ENCODE data around the gene SPNS3. TPM values are rescaled to one million over a fixed set of nuclear protein-coding genes. Genes with fewer than 3 reads are reported as not detected.

Gene SPNS3
- total RNA-seq, 1 donor from 2014 or later, result 0.18 TPM

DNA sequence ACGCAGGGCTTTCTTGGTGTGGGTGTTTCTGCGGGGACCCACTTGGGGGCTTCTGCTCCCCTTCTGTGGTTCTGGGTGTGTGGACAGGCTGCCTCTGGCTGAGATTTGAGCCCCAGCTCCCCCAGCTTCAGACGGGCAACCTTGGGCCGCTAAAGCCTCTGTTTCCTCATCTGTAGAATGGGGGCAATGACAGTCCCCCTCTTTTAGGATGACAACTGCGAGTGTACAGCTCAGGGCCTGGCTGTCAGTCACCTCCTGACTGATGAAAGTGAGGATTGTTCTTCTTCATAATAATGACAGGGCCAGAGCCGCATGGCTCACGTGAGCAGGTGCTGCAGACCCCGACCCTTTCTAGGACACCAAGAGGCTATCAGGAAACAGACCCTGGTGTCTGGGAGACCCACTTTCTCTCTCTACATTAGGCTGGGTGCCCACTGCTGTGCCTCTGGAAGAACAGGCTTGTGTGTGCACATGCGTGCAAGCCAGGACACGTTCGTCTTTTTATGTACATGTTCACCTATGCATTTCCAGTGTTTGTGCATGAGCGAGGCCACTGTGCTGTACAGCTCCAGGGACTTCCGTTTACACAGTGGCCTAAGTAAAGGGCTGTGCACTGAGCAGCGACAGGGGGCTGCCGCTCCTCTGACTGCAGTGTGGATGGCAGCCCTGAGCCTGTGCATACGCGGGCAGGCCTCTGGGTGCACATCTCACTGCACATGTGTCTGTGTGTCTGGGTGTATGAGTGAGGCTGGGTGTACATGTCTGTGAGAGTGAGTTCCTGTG lies 4.6 kb downstream of the SPNS3 start:
- H3K27ac Mint-ChIP-seq (ENCODE audit: unreplicated experiment), result no peak overlapping the region
- no peak overlapping the region for H3K4me3 Mint-ChIP-seq (ENCODE audit: unreplicated experiment)
- H3K27me3 Mint-ChIP-seq (ENCODE audit: unreplicated experiment), result peaks cover 7% of the 10 kb centered on the region
- no peaks in the 10 kb centered on the region for H3K9me3 Mint-ChIP-seq (ENCODE audit: unreplicated experiment)
- no peak for DNase-seq (ENCODE audit: low spot score)
- H3K36me3 Mint-ChIP-seq (ENCODE audit: low read depth, unreplicated experiment), result no peaks in the 10 kb centered on the region
- H3K4me1 Mint-ChIP-seq (ENCODE audit: unreplicated experiment), result peaks cover 5% of the 10 kb centered on the region
- TF ChIP-seq, protein P1, sequence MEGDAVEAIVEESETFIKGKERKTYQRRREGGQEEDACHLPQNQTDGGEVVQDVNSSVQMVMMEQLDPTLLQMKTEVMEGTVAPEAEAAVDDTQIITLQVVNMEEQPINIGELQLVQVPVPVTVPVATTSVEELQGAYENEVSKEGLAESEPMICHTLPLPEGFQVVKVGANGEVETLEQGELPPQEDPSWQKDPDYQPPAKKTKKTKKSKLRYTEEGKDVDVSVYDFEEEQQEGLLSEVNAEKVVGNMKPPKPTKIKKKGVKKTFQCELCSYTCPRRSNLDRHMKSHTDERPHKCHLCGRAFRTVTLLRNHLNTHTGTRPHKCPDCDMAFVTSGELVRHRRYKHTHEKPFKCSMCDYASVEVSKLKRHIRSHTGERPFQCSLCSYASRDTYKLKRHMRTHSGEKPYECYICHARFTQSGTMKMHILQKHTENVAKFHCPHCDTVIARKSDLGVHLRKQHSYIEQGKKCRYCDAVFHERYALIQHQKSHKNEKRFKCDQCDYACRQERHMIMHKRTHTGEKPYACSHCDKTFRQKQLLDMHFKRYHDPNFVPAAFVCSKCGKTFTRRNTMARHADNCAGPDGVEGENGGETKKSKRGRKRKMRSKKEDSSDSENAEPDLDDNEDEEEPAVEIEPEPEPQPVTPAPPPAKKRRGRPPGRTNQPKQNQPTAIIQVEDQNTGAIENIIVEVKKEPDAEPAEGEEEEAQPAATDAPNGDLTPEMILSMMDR (IDR thresholded peaks at IDR 0.05; ENCODE audit: unreplicated experiment), result no peak

DNA sequence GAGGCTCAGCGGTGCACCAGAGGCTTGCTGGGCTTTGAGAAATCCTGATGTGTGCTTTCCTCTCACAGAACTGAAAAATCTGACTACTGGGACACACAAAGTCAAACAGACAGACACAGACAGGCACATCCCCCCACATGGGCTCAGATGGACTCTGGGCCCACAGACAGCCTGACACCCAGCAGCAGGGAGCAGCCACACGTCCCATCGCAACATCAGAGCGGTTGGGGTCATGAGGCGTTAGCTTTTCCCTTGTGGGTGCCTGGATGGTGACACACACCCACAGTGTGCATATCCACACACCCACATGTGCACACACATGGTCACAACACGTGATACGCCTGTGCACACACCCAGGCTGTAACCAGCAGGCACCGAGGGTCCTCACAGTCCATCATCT lies 6.3 kb downstream of the SPNS3 start:
- TF ChIP-seq, protein P1 (IDR thresholded peaks at IDR 0.05; ENCODE audit: unreplicated experiment), result no peak
- no peak overlapping the region for H3K4me3 Mint-ChIP-seq (ENCODE audit: unreplicated experiment)
- no peaks in the 10 kb centered on the region for H3K9me3 Mint-ChIP-seq (ENCODE audit: unreplicated experiment)
- no peak overlapping the region for H3K27ac Mint-ChIP-seq (ENCODE audit: unreplicated experiment)
- H3K27me3 Mint-ChIP-seq (ENCODE audit: unreplicated experiment), result peaks cover 6% of the 10 kb centered on the region
- DNase-seq (ENCODE audit: low spot score), result no peak
- H3K36me3 Mint-ChIP-seq (ENCODE audit: low read depth, unreplicated experiment), result no peaks in the 10 kb centered on the region
- H3K4me1 Mint-ChIP-seq (ENCODE audit: unreplicated experiment), result peaks cover 3% of the 10 kb centered on the region

DNA sequence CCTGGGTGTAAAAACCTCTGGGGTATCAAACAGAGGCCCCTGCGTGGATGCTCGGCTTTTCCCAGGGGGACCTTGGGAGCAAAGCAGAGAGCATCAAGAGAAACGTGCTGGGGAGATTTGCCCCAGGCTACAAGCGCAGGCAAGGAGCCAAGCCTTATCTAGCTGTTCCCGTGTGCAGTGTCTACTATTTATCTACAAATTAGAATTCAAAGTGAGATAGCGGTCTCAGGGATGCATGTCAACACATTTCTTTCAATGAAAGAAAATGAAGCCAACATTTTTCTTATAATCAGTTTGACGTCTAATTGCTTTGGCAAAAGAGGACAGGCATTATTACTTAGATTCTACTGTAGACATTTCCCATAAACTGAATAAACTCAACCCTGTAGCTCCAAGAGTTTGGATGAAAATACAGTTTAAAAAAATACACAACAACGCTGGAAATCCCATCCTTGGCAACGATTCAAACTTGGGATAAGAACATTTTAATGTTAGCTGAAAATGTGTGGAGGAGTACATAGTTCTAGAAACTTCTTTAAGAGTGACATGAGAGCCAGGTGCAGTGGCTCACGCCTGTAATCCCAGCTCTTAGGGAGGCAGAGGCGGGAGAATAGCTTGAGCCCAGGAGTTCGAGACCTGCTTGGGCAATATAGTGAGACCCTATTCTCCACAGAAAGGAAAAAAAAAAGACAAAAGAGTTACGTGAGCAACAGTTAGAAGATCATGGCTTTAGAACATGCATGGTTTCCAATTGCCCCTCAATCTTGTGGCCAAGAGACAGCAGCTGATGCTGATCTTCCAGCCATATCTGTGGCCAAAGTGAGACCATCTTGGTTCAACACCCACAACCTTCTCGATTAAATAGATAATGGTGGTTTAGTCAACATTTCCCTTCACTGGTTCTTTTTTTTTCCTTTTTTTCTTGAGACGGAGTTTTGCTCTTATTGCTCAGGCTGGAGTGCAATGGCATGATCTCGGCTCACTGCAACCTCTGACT lies 7.2 kb downstream of the SPNS3 start:
- H3K9me3 Mint-ChIP-seq (ENCODE audit: unreplicated experiment), result no peaks in the 10 kb centered on the region
- DNase-seq (ENCODE audit: low spot score), result no peak
- peaks cover 6% of the 10 kb centered on the region for H3K27me3 Mint-ChIP-seq (ENCODE audit: unreplicated experiment)
- H3K27ac Mint-ChIP-seq (ENCODE audit: unreplicated experiment), result no peak overlapping the region
- peaks cover 3% of the 10 kb centered on the region for H3K4me1 Mint-ChIP-seq (ENCODE audit: unreplicated experiment)
- TF ChIP-seq, protein P1 (IDR thresholded peaks at IDR 0.05; ENCODE audit: unreplicated experiment), result no peak
- H3K4me3 Mint-ChIP-seq (ENCODE audit: unreplicated experiment), result no peak overlapping the region
- H3K36me3 Mint-ChIP-seq (ENCODE audit: low read depth, unreplicated experiment), result no peaks in the 10 kb centered on the region

DNA sequence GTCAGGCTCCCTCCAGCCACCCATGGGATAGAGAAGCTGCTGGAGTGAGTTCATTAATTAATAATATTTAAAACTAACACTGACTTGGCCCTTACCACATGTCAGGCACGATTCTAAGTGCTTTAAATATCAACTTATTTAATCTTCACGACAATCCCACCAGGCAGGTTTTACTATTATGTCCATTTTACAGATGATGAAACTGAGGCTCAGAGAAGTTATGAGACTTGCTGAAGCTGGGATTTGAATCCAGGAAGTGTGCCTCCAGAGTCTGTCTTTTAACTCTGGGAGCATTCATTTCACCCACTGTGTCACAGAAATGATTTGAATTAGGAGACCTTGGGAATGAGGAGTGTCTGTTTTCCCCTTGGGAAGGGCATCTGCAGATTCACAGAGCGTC lies 8.8 kb downstream of the SPNS3 start:
- Mint-ChIP-seq H3K9me3 (ENCODE audit: unreplicated experiment) (no peaks in the 10 kb centered on the region), H3K4me1 (ENCODE audit: unreplicated experiment) (peaks cover 3% of the 10 kb centered on the region)

More for the DNA sequence above, 8.8 kb downstream of the SPNS3 start:
- no peaks in the 10 kb centered on the region for H3K36me3 Mint-ChIP-seq (ENCODE audit: low read depth, unreplicated experiment)
- DNase-seq (ENCODE audit: low spot score), result no peak
- no peak overlapping the region for H3K4me3 Mint-ChIP-seq (ENCODE audit: unreplicated experiment)
- TF ChIP-seq, protein P1 (IDR thresholded peaks at IDR 0.05; ENCODE audit: unreplicated experiment), result no peak
- H3K27me3 Mint-ChIP-seq (ENCODE audit: unreplicated experiment), result peaks cover 6% of the 10 kb centered on the region
- H3K27ac Mint-ChIP-seq (ENCODE audit: unreplicated experiment), result no peak overlapping the region
